GM12864 (cell line): ENCODE results near the gene MFRP.

ENCODE experiments used
- DNase-seq: peaks from one replicate; pipeline ENCODE4 v3.0.0-alpha.2; 2011; ENCODE audit warnings: low read depth
- H3K4me3 ChIP-seq: 2 replicates; pipeline ENCODE4 v1.5.1; 2011; ENCODE audit warnings: mild to moderate bottlenecking, low read depth, low read length, control low read depth
- CTCF ChIP-seq: IDR thresholded peaks from 2 replicates; pipeline ENCODE4 v1.5.1; 2011; ENCODE audit warnings: low read depth, mild to moderate bottlenecking, moderate library complexity, low read length, control low read depth, inconsistent platforms; ENCODE audit errors: missing control alignments

Gene MFRP

GRCh38 chr11:119376197-119376847 is 29.8 kb upstream of the MFRP start:
- H3K4me3 ChIP-seq = no peak overlapping the region
- no peak for DNase-seq
- no peak for TF ChIP-seq CTCF

DNA sequence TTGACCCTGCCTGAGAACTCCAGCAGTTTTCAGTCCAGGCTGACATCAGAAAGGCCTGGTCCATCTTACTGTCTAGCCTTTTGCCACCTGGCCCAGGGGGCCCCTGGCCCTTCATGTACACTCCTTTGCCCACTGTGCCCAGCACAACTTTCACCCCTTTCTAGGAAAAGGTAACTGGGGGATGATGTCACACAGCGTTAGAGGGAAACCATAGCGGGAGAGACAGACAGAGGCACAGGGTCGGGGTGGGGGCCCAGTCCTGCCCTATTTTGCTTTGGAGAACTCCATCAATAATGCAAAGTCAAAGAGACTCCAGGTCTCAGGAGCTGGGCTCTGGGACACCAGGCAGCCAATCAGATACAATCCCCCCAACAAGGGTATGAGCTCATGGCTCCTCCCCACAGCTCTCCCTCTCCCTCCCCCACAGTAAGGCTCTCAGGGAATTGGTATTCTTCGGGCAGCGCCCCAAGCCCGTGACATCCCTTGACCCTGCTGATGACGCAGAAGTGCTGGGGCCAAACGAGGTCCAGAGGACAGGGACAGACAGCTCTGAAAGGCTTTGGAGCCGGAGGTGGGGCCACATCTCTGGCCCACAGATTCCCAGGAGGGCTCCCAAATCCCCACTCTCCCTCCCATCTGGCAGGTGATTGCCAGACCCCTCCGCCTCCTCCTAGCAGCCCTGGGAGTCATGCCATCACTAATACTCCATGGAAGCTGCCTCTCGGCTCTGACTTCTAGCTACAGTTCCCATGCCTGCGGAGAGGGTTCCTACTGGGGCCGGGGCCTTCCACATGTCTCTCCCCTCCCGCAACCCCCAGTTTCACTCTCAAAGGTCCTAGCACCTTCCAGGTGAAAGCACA is 29.1 kb upstream of the MFRP start:
- no peak for TF ChIP-seq CTCF
- H3K4me3 ChIP-seq = no peak overlapping the region
- DNase-seq = no peak

DNA sequence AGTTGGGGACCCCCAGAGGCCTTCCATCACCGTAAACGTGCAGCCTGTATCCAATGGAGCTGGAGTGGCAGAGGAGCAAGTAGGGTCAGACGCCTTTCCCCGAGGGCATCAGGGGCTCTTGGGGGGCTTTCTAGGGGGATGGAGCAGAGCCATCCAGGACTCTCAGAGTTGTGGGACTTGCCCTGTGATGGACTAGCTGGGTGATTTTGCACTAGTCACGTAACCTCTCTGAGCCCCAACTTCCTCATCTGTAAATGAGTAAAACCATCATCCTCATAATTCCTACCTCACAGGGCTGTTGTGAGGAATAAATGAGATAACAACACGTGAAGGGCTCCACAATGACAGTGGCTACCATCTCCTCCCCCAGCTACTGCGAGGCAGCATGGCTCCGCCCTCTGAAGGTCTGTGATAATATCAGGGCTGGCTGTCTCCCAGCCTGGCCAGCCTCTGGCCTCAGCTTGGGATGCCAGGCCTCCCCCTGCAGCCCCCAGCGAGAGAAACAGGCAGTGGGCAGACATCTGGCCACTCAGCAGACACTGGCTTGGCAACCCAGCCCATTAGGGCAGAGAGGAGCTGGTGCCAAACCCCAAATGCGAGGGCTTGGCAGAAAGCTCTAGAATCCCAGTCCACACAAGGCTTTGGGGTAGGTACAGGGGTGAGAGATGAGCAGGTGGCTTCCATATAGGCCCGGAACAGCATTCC is 28.3 kb upstream of the MFRP start:
- H3K4me3 ChIP-seq = no peak overlapping the region
- DNase-seq = no peak
- TF ChIP-seq CTCF = no peak

- no peak for DNase-seq
- peak; percentile 84 for TF ChIP-seq CTCF
- no peak overlapping the region for H3K4me3 ChIP-seq
Observed at GRCh38 chr11:119373921-119374631, 27.6 kb upstream of the MFRP start.

DNA sequence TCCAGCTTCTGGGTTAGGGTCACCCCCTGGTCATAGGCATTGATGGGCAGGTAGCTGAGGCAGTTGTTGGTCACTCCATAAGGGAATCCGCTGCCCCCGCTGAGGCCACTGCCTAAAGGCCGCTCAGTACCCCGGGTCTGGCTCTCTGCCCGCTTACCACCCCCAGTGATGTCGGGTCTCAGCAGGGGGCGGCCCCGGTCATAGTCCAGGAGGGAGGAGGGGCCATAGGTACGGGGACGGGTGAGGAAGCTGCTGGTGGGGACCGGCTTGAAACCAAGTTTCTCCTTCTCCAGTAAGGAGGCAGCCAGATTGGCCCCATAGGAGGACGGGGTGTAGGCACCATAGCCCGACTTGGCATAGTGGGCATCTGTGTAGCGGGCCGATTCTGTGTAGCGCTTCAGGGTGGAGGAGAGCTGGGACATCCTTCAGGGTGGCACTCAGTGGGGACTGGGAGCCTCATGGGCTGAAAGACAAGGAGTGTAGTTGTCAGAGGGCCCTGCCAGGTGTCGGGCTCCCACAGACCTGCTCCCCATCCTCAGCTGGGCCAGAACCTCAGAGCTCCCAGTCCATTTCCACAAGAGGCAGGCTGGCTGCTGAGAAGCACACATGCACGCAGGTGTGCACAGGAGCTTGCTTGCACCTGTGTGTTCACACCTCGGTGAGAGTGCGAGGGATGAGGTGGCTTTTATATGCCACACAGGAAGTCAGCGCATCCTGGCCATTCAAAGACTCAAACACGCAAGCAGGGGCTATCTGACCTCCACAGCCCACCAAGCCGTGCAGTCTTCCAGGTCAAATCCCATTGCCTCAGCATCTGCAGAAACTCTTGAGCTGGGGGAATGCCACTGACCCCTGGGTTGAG is 26.8 kb upstream of the MFRP start:
- no peak for TF ChIP-seq CTCF
- no peak for DNase-seq
- no peak overlapping the region for H3K4me3 ChIP-seq
